ENCODE results near the gene CDHR1.
A peak's percentile ranks its signal among the peaks of the same experiment; 100 is the strongest.

CDHR1 gene

DNA sequence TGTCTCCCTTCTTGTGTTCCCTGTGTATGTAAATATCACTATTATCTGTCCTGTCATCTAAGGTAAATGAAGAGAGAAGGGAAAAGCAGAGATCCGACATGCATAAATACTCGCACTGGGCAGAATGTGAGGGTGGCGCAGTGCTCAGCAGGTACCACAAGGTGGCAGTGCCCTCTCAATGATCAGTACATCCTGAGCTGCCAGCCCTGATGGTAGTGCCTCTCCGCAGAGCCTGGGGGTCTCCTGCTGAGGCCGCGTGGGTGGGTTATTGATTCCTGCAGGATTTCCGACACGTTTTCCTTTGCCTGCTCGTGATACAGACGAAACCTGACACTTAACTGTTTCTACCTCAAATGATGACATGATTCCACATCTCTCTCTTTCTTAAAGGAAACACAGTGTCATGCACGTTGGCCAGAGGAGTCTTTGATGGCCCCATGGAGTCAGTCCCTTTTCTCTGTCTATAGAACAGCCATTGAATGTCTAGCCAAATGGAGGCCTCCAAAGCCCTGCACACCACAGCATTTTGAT lies 70.3 kb downstream of the CDHR1 start:
- DNase-seq (ENCODE audit: low read depth): peak; percentile 22

DNA sequence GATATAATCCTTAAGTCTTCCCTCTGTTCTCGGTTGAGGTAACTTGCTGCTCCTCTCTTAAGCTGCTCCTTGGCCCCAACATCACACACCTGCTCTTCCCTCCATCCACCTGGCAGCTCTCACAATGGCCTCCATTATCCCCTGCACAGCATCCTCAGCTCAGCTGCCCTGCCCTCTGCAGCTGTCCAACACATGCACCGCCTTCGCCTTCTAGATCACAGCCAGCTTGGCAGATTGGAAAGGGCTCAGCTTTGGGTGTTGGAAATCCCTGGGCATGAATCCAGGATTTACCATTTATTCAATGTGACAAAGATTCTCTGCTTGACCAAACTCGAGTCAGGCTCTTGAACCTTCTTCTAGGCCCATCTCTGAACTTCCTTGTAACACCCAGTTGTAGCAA lies 71.1 kb downstream of the CDHR1 start:
- DNase-seq (ENCODE audit: low read depth): no peak

DNA sequence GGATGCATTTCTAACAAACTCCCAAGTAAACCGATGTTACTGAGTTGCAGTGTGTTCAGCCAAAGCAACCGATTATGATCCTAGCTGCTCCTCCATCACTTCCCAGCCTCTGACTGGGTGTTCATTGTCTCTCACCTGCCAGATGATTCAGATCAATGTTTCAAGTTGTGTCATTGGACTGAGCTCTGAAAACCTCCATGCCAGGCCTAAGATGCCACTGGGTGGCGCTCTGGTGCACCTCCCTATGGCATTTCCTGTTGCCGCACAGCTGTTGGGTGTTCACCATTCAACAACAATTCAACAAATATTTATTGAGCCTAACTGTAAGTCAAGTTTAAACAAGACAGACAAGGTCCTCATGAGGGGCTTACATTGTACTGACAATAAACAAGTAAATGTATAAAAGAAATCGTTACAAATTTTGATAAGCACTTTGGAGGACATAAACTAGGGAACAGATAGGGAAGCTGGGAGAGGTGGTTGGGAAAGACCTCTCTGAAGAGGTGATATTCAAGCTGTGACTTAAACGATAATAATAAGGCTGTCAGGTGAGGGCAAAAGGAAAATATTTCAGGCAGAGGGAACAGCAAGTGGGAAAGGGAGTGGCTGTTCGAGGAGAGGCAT lies 73.3 kb downstream of the CDHR1 start:
- peak; percentile 14 for DNase-seq (ENCODE audit: low read depth)

DNA sequence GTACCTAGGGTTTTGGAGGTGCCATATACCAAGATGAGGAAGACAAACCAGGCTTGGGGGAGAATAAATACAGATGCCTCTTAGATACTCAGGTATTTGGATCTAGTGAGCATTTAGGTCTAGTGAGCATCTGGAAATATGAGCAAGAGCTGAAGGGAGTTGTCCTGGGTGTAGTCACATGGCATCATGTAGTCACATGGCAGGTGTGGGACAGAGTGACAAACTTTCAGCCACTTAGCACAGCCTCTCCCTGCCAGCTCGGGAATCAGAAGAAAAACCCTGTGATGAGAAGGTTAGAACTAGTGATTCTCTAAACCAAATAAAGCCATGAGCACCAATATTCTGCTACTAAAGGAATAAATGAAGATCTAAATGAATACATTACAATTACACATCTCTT lies 74.8 kb downstream of the CDHR1 start:
- no peak for DNase-seq (ENCODE audit: low read depth)

Data from non-pigmented ciliary epithelial cell (primary cell).